ENCODE measurements around the gene GAR1.

GRCh38 chr4:109850601-109851000, 35.0 kb downstream of the GAR1 start:
- no peak for TF ChIP-seq CTCF (IDR thresholded peaks at IDR 0.05)
- TF ChIP-seq POLR2A (IDR thresholded peaks at IDR 0.05) = no peak
